Measurements from ENCODE around the gene PLA2G4B. TPM values are rescaled to one million over a fixed set of nuclear protein-coding genes. Genes with fewer than 3 reads are reported as not detected.

Gene PLA2G4B
- total RNA-seq, 1 experiment from 2014 or later = 3.7 TPM

GRCh38 chr15:41851755-41852370, 13.2 kb downstream of the PLA2G4B start:
- H3K56ac ChIP-seq (ENCODE audit: insufficient read length, low read depth, low read length) = no peak overlapping the region
- H3K4me1 ChIP-seq (ENCODE audit: insufficient read depth, low read length) = no peaks in the 10 kb centered on the region
- peaks cover 3% of the 10 kb centered on the region for H3K27me3 Mint-ChIP-seq (ENCODE audit: low read depth)
- H3K23me2 ChIP-seq (ENCODE audit: insufficient read length, low read depth, low read length, poor library complexity, severe bottlenecking) = peaks cover 3% of the 10 kb centered on the region
- no peak overlapping the region for H4K5ac ChIP-seq (ENCODE audit: insufficient read length, low read depth, low read length)
- peaks cover 1 to 17% (median 13%) of the 10 kb centered on the region in 3 experiments; a peak in 6 of 7 replicates for H3K36me3 Mint-ChIP-seq (ENCODE audit: insufficient read depth in 1 of 3, low read depth in 3 of 3)
- no peak overlapping the region for H3K4me2 ChIP-seq (ENCODE audit: insufficient read depth, insufficient read length, low read length)
- H2BK20ac ChIP-seq (ENCODE audit: low read depth, low read length, poor library complexity, severe bottlenecking) = no peak overlapping the region
- no peaks in the 10 kb centered on the region for H3K27me3 ChIP-seq (ENCODE audit: insufficient read depth, low read length)
- H2BK12ac ChIP-seq (ENCODE audit: insufficient read length, low read depth, low read length) = no peak overlapping the region
- H3K9me3 Mint-ChIP-seq = no peaks in the 10 kb centered on the region
- no CpG with 5 or more reads among the region's 8 CpGs for WGBS (ENCODE audit: extremely low coverage, insufficient read length, low lambda C conversion rate)
- H4K8ac ChIP-seq (replicated peaks; ENCODE audit: insufficient read length, low read depth, low read length) = no peak overlapping the region
- peaks cover 8 to 16% of the 10 kb centered on the region in 2 experiments for H3K4me1 Mint-ChIP-seq
- H3K9me3 ChIP-seq (ENCODE audit: control insufficient read depth, low read depth, low read length) = no peaks in the 10 kb centered on the region
- no peak overlapping the region for H2AK5ac ChIP-seq (ENCODE audit: insufficient read length, low read length)
- no peak overlapping the region for H3K14ac ChIP-seq (ENCODE audit: insufficient read depth, low read length)
- no peaks in the 10 kb centered on the region for H4K20me1 ChIP-seq (ENCODE audit: control insufficient read depth, insufficient read depth, insufficient read length)
- H3K27ac Mint-ChIP-seq = no peak overlapping the region
- H3K4me3 Mint-ChIP-seq = no peak overlapping the region
- no peak for TF ChIP-seq CTCF (conservative IDR thresholded peaks at IDR 0.05)
- H3K23ac ChIP-seq (ENCODE audit: insufficient read length, low read depth, low read length) = no peak overlapping the region
- H3K27ac ChIP-seq (ENCODE audit: insufficient read length, low read depth, low read length) = no peak overlapping the region
- no peaks in the 10 kb centered on the region for H3K79me2 ChIP-seq (ENCODE audit: insufficient read depth, low read length)
- no peak for DNase-seq
- H2AFZ ChIP-seq (ENCODE audit: low read length) = no peak overlapping the region
- H4K91ac ChIP-seq (ENCODE audit: insufficient read length, low read depth, low read length) = no peak overlapping the region
- H2BK120ac ChIP-seq (ENCODE audit: low read depth, low read length, poor library complexity, severe bottlenecking) = no peak overlapping the region
- H3K18ac ChIP-seq (ENCODE audit: insufficient read length, low read depth, low read length) = no peak overlapping the region
- H3K9ac ChIP-seq (ENCODE audit: extremely low read depth, insufficient read length, low read length) = no peak overlapping the region
- H3T11ph ChIP-seq (ENCODE audit: low read length) = no peak overlapping the region
- no peaks in the 10 kb centered on the region for H3K79me1 ChIP-seq (ENCODE audit: insufficient read depth, low read depth, low read length, poor library complexity, severe bottlenecking)
- H2BK5ac ChIP-seq (ENCODE audit: insufficient read length, low read length) = no peak overlapping the region
- no peak overlapping the region for H3K4ac ChIP-seq (ENCODE audit: low read depth, low read length)
- H2BK15ac ChIP-seq (ENCODE audit: low read depth, low read length) = no peak overlapping the region
